HG02970 (cell line): ENCODE results near the gene STK10.
A peak's percentile ranks its signal among the peaks of the same experiment; 100 is the strongest.

Experiments
- ATAC-seq: cut with Tn5 transposase; IDR thresholded peaks from one replicate; pipeline ENCODE4 v1.9.1; 2021; ENCODE audit warnings: mild to moderate bottlenecking, moderate library complexity, moderate number of reproducible peaks; ENCODE audit not compliant: unreplicated experiment, low FRiP score

Gene STK10

GRCh38 chr5:172189693-172190296 is 1.8 kb upstream of the STK10 start:
- no peak for ATAC-seq

GRCh38 chr5:172188893-172189692 is 1.1 kb upstream of the STK10 start:
- no peak for ATAC-seq

- peak; percentile 21 for ATAC-seq
Observed at GRCh38 chr5:172187118-172188032, 649 bp downstream of the STK10 start.

- ATAC-seq: no peak
Observed at GRCh38 chr5:172186114-172186695, 1.8 kb downstream of the STK10 start.

- ATAC-seq: no peak
Observed at GRCh38 chr5:172185096-172185461, 2.9 kb downstream of the STK10 start.

GRCh38 chr5:172183881-172184280 is 4.1 kb downstream of the STK10 start:
- no peak for ATAC-seq

- ATAC-seq: no peak
Observed at GRCh38 chr5:172182291-172182690, 5.7 kb downstream of the STK10 start.

- ATAC-seq: no peak
Observed at GRCh38 chr5:172180936-172181335, 7.1 kb downstream of the STK10 start.

GRCh38 chr5:172178991-172179989 is 8.7 kb downstream of the STK10 start:
- ATAC-seq: no peak

- ATAC-seq: no peak
Observed at GRCh38 chr5:172178301-172178987, 9.6 kb downstream of the STK10 start.

GRCh38 chr5:172177176-172177575 is 10.8 kb downstream of the STK10 start:
- ATAC-seq: no peak

- peak; percentile 43 for ATAC-seq
Observed at GRCh38 chr5:172175263-172175719, 12.7 kb downstream of the STK10 start.

- no peak for ATAC-seq
Observed at GRCh38 chr5:172173564-172174153, 14.4 kb downstream of the STK10 start.

- ATAC-seq: no peak
Observed at GRCh38 chr5:172172912-172173563, 15.0 kb downstream of the STK10 start.

- no peak for ATAC-seq
Observed at GRCh38 chr5:172171118-172171517, 16.9 kb downstream of the STK10 start.

GRCh38 chr5:172170251-172170701 is 17.7 kb downstream of the STK10 start:
- ATAC-seq: no peak

- ATAC-seq: no peak
Observed at GRCh38 chr5:172169216-172169615, 18.8 kb downstream of the STK10 start.

GRCh38 chr5:172168311-172168710 is 19.7 kb downstream of the STK10 start:
- ATAC-seq: no peak
